ENCODE data around the gene CLCN6. TPM values are rescaled to one million over a fixed set of nuclear protein-coding genes. Genes with fewer than 3 reads are reported as not detected.

Gene CLCN6
- total RNA-seq, 2 donors from 2014 or later: 8.4 to 14.5 TPM

- TF ChIP-seq CTCF (IDR thresholded peaks at IDR 0.05): no peak
- Histone ChIP-seq H3K36me3 (no peaks in the 10 kb centered on the region), H3K4me3 (no peak overlapping the region), H3K27ac (no peak overlapping the region), H3K9me3 (no peaks in the 10 kb centered on the region), H3K9ac (ENCODE audit: low read depth in 2 of 2, low read length in 2 of 2) (no peak overlapping the region), H3K27me3 (no peaks in the 10 kb centered on the region), H3K4me1 (no peaks in the 10 kb centered on the region)
- intact Hi-C loops (cut with DNase I): no loop called here
- DNase-seq: no peak
These were observed 37.2 kb upstream of the CLCN6 start for GRCh38 chr1:11768821-11769220.

DNA sequence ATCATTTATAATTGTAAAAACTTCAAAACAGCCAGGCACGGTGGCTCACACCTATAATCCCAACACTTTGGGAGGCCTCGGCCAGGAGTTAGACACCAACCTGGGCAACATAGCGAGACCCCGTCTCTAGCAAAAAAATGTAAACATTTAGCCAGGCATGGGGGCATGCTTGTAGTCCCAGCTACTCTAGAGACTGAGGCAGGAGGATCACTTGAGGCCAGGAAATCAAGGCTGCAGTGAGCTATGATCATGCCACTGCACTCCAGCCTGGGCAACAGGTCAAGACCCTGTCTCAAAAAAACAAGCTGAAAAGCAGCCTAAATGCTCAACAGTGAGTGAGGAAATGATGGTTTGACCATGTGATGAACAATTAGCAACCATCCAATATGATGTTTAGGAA, 36.7 kb upstream of the CLCN6 start:
- intact Hi-C loops (cut with DNase I): no loop called here
- H3K4me1 ChIP-seq: no peaks in the 10 kb centered on the region
- H3K36me3 ChIP-seq: no peaks in the 10 kb centered on the region
- no peak for DNase-seq
- H3K9ac ChIP-seq (ENCODE audit: low read depth in 2 of 2, low read length in 2 of 2): no peak overlapping the region
- H3K9me3 ChIP-seq: no peaks in the 10 kb centered on the region
- H3K4me3 ChIP-seq: no peak overlapping the region
- TF ChIP-seq CTCF (IDR thresholded peaks at IDR 0.05): no peak
- H3K27ac ChIP-seq: no peak overlapping the region
- no peaks in the 10 kb centered on the region for H3K27me3 ChIP-seq

- no peaks in the 10 kb centered on the region for H3K4me1 ChIP-seq
- no peak for DNase-seq
- intact Hi-C loops (cut with DNase I): no loop called here
- no peaks in the 10 kb centered on the region for H3K9me3 ChIP-seq
- TF ChIP-seq CTCF (IDR thresholded peaks at IDR 0.05): no peak
- H3K9ac ChIP-seq (ENCODE audit: low read depth in 2 of 2, low read length in 2 of 2): no peak overlapping the region
- H3K4me3 ChIP-seq: no peak overlapping the region
- no peaks in the 10 kb centered on the region for H3K36me3 ChIP-seq
- H3K27me3 ChIP-seq: no peaks in the 10 kb centered on the region
- H3K27ac ChIP-seq: no peak overlapping the region
These were observed 36.0 kb upstream of the CLCN6 start for GRCh38 chr1:11770011-11770410.

GRCh38 chr1:11771481-11772043, 34.4 kb upstream of the CLCN6 start:
- no peak for DNase-seq
- H3K9ac ChIP-seq (ENCODE audit: low read depth in 2 of 2, low read length in 2 of 2): no peak overlapping the region
- no peaks in the 10 kb centered on the region for H3K36me3 ChIP-seq
- H3K4me1 ChIP-seq: no peaks in the 10 kb centered on the region
- no peak for TF ChIP-seq CTCF (IDR thresholded peaks at IDR 0.05)
- no peak overlapping the region for H3K27ac ChIP-seq
- H3K9me3 ChIP-seq: no peaks in the 10 kb centered on the region
- no peak overlapping the region for H3K4me3 ChIP-seq
- H3K27me3 ChIP-seq: no peaks in the 10 kb centered on the region
- intact Hi-C loops (cut with DNase I): no loop called here

GRCh38 chr1:11772458-11772857, 33.5 kb upstream of the CLCN6 start:
- no peaks in the 10 kb centered on the region for H3K9me3 ChIP-seq
- intact Hi-C loops (cut with DNase I): no loop called here
- no peaks in the 10 kb centered on the region for H3K4me1 ChIP-seq
- no peak overlapping the region for H3K9ac ChIP-seq (ENCODE audit: low read depth in 2 of 2, low read length in 2 of 2)
- no peaks in the 10 kb centered on the region for H3K27me3 ChIP-seq
- no peak for DNase-seq
- H3K27ac ChIP-seq: no peak overlapping the region
- H3K36me3 ChIP-seq: no peaks in the 10 kb centered on the region
- H3K4me3 ChIP-seq: no peak overlapping the region
- no peak for TF ChIP-seq CTCF (IDR thresholded peaks at IDR 0.05)
